ENCODE data around the gene PSEN2.

PSEN2 gene

GRCh38 chr1:226867461-226868054, 2.9 kb upstream of the PSEN2 start:
- no peak for DNase-seq

GRCh38 chr1:226868726-226869125, 1.7 kb upstream of the PSEN2 start:
- DNase-seq: no peak

DNA sequence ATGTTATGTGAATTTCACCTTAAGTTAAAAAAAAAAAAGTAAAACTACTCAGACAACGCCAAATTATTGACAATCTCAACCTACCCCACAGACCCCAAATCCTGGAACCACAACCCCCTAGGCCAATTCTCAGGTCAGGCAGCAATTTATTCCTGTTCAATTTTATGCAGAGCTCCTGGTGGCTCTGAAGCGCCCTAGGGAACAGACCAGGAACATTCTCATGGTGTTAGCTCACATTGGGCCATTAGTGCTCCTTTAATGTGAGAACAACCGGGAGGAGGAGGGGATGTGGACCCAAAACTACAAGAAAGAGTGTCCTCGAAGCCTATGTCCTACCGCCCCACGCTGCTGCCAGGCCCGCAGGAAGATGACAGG, 403 bp upstream of the PSEN2 start:
- no peak for DNase-seq

- DNase-seq: no peak
Measured at GRCh38 chr1:226871636-226872327, 1.4 kb downstream of the PSEN2 start.

DNA sequence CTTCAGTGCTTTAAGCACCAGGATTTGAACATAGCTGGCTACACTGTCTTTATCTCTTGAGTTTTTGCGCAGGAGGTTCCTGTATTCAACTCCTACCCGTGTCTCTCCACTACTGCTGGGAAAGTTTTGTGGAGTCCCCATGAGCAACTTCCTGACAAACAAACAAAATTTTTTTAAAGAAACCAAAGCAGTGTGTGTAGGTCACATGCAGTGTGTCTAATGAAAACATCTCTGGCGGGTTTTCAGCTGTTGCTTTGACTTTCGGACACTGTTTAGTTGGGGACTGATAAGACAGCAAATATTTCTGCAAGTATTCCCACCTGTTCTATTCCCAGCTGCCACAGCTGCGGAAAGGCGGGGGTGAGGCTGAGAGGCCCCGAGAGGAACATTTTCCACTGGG, 2.0 kb downstream of the PSEN2 start:
- no peak for DNase-seq

GRCh38 chr1:226873771-226874578, 3.6 kb downstream of the PSEN2 start:
- no peak for DNase-seq

DNA sequence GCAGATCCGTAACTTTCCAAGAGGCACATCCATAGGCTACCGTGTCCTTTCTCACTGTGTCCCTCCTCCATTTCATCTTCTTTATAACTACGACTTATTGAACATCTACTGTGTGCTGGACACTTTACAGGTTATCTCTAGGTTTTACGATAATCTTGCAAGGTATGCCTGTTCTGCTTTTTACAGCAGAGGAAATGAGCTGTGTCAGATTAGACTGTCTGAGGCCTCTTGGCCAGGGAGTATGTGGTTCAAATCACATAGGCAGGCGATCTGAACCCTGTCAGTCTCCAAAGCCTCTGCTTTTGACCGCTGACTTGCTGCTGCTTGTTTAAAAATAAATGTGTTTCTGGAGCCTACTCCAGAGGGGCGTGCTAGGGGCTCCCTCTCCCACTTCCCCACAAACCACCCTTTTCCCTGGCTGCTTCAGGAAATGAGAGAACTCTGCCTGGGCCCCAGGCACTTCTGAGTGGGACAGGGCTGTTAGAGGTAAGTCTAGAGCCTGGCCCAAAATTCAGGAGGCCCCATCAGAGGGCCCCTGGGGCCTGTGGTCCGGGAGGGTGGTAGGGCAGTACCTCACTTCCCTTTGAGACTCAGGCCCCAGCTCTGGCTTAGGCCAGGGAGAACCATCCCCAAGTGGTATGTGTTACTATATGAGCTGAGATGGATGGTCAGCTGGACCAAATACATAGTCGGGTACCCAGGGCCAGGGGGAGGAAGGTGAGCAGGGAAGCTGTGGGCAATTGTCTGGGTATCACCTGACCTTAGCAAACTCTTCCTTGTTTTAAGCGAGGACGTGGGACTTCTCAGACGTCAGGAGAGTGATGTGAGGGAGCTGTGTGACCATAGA, 4.4 kb downstream of the PSEN2 start:
- DNase-seq: no peak

GRCh38 chr1:226875641-226876295, 5.4 kb downstream of the PSEN2 start:
- no peak for DNase-seq

DNA sequence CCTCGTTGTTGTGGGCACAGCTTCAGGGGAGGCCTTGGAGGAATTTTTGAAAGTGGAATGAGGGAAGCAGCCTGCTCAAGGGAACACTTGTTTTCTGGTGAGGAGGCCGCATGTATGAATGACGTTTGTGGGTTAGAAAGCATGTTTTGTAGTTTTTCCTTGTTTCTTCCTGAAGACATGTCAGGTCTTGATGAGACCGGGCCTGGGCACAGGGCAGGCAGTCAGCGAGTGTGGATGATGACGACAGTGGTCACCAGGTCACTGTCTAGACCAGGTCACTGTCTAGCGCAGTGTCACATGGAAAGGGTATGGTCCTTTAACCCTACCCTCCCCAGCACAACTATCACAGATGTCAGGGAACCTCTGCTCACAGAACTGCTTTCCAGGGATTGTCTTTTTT, 7.3 kb downstream of the PSEN2 start:
- DNase-seq: no peak

GRCh38 chr1:226880372-226881287, 10.2 kb downstream of the PSEN2 start:
- no peak for DNase-seq

GRCh38 chr1:226881515-226882185, 11.2 kb downstream of the PSEN2 start:
- DNase-seq: no peak

- no peak for DNase-seq
Measured at GRCh38 chr1:226882187-226882586, 11.8 kb downstream of the PSEN2 start.

- no peak for DNase-seq
Measured at GRCh38 chr1:226882631-226883409, 12.4 kb downstream of the PSEN2 start.

GRCh38 chr1:226883630-226884029, 13.2 kb downstream of the PSEN2 start:
- no peak for DNase-seq

- DNase-seq: no peak
Measured at GRCh38 chr1:226884116-226884625, 13.8 kb downstream of the PSEN2 start.

- DNase-seq: no peak
Measured at GRCh38 chr1:226884966-226885820, 14.8 kb downstream of the PSEN2 start.

DNA sequence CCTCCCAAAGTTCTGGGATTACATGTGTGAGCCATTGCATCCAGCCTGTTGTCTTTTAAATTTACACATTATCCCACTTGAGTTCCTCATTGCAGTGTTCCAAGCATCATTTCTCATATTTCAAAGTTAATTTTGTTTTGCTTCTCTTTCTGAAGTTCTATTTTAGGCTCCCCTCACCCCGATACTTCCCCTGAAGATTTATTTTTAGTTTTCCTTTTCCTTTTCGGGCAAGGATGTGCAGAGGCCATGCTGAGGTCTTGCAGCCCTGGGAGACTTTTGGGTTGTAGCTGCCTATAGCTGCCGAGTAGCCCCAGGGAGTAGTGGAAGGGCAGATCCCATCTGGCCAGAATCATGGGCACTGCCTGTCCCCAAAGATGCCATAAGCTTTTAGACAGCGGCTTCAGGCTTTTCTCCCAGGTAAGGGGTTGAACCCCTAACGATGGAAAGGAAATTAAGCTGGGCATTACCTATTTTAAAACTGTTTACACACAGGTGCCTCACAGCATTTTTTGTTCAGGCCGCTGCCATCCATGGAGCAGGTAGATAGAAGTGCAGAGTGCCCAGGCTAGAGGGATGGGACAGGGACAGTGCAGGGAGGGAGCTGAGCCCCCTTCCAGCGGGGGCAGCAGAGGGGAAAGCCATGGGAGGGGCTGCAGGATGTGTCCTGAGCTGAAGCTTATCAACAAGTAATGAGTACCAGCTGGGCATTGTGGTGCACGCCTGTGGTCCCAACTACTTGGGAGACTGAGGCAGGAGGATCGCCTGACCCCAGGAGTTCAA, 15.9 kb downstream of the PSEN2 start:
- DNase-seq: no peak

DNA sequence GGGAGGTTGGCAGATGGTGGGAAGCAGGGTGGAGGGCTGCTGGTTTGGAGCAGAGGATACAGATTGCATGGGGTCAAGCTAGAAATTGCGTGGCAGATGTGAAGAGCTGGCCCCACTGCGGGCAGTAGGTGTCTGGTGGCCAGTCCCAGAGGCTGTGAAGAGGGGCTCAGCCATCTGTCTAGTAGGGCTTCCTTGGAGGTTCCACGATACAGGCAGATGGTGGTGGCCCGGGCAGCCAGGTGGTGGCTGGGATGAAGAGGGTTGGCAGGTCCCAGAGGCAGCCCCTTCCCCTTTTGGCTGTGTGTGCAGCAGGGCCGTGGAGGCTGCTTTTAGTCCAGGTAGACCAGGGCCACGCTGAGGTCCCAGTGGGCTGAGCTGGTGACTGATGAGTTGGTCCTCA, 16.6 kb downstream of the PSEN2 start:
- DNase-seq: no peak

All from effector CD8-positive, alpha-beta T cell (primary cell).